GM19240 (cell line): ENCODE measurements around the gene KRTAP17-1.

Experiments
- DNase-seq: peaks from one replicate; pipeline ENCODE4 v3.0.0; 2011; ENCODE audit warnings: low spot score; ENCODE audit not compliant: insufficient read length

Gene KRTAP17-1

GRCh38 chr17:41333098-41333497 is 17.6 kb upstream of the KRTAP17-1 start:
- DNase-seq, result no peak

- DNase-seq, result no peak
Measured at GRCh38 chr17:41332239-41332638, 16.7 kb upstream of the KRTAP17-1 start.

- DNase-seq, result no peak
Measured at GRCh38 chr17:41331606-41332005, 16.1 kb upstream of the KRTAP17-1 start.

GRCh38 chr17:41329279-41329948 is 13.9 kb upstream of the KRTAP17-1 start:
- no peak for DNase-seq

GRCh38 chr17:41328207-41328606 is 12.7 kb upstream of the KRTAP17-1 start:
- DNase-seq, result no peak

DNA sequence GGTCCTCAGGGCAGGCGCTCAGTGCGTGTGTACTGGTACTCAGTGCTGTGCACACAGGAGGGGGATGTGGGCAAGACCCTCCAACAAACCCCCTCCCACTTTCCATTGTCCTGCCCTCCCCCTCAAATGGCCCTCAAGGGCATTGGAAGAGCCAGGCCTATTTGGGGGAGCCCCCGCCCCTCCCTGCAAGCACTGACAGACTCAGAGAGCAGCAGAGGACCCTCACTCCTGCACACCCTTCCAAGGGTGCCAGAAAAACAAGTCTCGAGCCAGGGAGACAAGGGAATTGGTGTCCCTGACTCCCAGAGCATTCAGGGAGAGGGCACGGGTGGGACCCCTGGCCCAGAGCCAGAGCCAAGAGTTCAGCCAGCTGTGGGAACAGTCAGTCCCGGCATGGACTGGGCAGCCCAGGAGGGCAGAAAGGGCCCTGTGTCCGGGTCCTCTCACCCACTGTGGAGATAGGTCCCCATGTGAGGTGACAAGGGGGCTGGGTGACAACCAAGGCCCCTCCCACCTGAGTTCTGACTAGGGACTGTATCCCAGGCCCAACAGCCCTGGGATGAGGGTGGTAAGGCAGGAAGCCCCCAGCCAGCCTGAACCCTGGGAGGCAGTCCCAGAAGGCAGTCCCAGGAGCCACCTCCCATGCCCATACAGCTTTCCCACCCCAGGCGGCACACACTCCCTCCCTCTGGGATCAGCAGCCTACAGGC is 12.1 kb upstream of the KRTAP17-1 start:
- no peak for DNase-seq

DNA sequence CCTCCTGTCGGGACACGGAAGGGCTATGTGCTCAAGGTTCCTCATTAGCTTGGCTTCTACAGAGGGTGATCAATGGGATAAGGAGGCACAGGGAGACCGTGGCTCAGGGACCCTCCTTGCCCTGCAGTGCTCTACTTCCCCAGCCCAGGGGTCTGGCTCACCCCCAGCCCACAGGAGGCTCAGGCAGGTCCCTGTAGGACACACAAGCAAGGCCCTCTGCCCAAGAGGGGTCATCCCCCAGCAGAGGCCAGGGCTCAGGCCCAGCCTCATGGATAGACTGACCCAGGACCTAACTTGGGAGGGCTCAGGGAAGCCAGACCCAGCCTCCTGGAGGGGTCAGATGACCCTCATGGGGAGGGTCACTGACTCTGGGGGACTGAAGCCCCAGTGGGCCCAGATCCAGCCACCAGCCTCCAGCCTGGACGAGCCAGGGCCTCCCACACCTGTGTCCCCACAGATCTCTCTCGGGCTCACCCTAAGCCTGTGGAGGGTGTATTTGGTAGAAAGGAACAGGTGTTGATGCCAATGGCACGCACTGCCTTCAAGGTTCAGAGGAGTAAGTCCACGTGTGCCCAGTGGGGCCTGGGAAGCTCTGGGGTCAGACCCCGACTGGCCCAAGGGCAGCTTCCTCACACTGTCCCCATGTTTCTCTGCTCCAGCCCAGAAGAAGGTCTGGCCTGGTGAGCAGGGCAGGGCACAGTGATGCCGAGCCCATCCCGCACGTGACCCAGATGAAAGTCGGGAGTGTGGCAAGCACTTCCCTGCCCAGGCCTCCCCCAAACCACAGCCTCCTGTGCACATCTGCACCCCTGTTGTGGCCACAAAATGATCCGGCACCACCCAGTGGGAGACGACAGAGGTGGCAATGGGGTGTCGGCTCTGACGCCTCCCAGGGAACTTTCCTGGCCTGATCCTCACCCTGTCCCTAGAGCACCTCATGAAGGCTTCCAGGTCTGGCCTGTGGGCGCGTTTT is 10.9 kb upstream of the KRTAP17-1 start:
- no peak for DNase-seq

DNA sequence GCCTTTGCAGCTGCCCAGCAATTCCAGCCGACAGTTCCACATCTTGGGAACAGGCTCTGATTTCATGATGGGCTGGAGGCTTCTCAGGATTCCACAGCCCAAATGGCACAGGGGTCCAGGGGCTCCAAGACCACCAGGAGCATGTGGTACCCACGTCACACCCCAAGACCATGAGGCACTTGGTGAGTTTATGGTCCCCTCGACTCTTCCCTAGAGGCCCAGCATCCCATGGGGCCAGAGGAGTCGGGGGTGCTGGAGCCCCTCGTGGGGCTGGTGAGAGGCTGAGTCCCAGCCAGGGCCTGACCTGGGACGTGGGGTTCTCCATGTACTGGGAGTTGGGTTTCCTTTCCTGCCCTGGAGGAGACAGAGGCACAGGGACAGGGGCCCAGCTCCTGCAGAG is 10.1 kb upstream of the KRTAP17-1 start:
- DNase-seq, result no peak

- DNase-seq, result no peak
Measured at GRCh38 chr17:41325126-41325525, 9.6 kb upstream of the KRTAP17-1 start.

GRCh38 chr17:41324180-41325075 is 8.9 kb upstream of the KRTAP17-1 start:
- no peak for DNase-seq

- no peak for DNase-seq
Measured at GRCh38 chr17:41322903-41323895, 7.7 kb upstream of the KRTAP17-1 start.

GRCh38 chr17:41322094-41322902 is 6.8 kb upstream of the KRTAP17-1 start:
- DNase-seq, result no peak

GRCh38 chr17:41318231-41318630 is 2.7 kb upstream of the KRTAP17-1 start:
- no peak for DNase-seq

DNA sequence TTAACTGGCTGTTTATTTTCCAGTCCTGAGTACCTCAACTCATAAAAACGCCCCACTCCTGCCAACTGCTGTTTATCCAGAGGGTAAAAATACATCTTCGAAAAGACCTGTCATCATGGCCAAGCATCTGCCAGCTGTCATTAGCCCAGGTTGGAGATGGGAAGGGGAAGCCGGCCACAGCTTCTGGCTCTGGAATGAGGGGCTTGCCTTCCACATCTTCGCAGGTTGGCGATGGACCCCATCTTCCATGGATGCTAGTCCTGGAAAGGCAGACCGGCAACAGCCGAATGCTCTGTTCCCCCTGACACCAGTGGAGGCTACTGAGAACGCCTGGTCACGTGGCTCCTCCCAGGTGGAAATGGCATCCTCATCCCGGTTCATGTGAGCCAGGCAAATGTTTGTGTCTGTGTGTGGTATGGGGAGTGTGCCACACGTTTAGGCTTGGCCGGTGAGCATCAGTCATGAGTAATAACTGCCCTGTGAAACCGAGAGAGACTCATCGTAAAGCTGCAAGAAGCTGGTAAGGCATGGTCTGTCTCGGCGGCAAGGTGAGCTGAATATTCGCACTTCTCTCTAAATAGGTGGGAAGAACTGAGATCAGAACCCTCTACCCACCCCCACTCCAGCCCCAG is 420 bp upstream of the KRTAP17-1 start:
- no peak for DNase-seq

DNA sequence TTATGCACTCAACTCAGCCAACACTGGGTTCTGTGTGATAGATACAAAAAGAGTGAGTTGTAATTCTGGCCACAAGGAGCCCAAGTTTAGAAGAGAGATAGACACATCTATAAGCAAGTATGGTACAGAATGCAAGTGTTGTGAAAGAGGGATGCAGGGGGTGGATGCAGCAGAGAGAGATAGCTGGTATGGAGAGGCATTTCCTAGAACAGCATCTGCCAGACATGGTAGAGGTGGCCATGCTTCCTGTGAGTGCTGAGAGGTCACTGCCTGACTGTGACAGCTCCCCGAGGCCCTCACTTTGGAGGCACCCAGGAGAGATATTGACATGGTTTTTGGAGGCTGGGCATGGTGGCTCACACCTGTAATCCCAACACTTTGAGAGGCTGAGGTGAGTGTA is 4.4 kb downstream of the KRTAP17-1 start:
- DNase-seq, result no peak

DNA sequence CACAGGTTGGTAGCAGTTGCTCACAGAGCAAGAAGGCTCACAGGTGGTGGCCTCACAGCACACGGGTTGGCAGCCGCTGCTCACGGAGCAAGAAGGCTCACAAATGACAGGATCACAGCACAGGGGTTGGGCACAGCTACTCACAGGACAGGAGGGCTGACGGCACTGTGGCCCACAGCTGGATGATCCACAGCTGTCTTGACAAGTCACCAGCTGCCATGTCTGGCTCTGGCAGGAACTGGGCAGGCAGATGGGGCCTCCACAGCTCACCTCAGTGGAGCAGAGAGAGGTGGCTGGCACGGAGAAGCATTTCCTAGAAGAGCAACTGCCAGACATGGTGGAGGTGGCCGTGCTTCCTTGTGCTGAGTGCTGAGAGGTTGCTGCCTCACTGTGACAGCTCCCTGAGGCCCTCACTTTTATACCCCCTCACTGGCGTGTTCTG is 6.6 kb downstream of the KRTAP17-1 start, which contains the start of gene KRTAP16-1:
Gene KRTAP16-1 (minus strand): TSS at position 392 of the 442 bp plus-strand sequence. CDS start 56 bp downstream, at position 336.
- DNase-seq, result no peak

DNA sequence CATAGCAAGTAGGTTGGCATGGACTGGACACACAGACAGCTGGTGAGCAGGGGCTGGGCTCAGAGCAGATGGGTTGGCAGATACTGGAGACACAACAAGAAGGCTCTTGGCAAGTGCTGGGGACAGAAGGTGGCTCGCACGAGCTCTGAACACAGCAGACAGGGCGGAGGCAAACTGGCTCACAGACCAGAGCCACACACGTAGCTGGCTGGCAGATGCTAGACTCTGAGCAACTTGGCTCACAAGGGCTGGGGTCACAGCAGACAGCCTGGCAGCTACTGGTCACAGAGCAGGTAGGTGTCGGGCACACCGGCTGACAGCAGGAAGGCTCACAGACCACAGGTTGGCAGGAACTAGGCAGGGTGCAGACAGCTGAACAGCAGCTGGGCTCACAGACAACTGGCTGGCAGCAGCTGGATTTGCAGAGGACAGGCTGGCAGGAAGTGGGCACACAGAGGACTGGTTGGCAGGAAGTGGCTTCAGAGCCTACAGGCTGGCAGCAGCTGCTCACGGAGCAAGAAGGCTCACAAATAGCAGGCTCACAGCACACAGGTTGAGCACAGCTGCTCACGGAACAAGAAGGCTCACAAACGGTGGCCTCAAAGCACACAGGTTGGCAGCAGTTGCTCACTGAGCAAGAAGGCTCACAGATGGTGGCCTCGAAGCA is 7.1 kb downstream of the KRTAP17-1 start:
- DNase-seq, result no peak

- no peak for DNase-seq
Measured at GRCh38 chr17:41307647-41308046, 7.9 kb downstream of the KRTAP17-1 start.
